ENCODE data around the gene TMEFF1. TPM values are rescaled to one million over a fixed set of nuclear protein-coding genes. Genes with fewer than 3 reads are reported as not detected.

TMEFF1 gene
- total RNA-seq, 1 donor from 2014 or later = not detected

- CTCF ChIA-PET = no interaction called here
- no peak overlapping the region for H3K27ac Mint-ChIP-seq
- H3K27me3 Mint-ChIP-seq = no peaks in the 10 kb centered on the region
Measured at GRCh38 chr9:100605405-100605804, 132.5 kb downstream of the TMEFF1 start.

GRCh38 chr9:100619194-100619593 is 146.2 kb downstream of the TMEFF1 start:
- ATAC-seq (ENCODE audit: low read depth) (no peak), DNase-seq (no peak)
- Mint-ChIP-seq H3K4me1 (no peaks in the 10 kb centered on the region), H3K27me3 (peaks cover 4% of the 10 kb centered on the region), H3K4me3 (no peak overlapping the region), H3K9me3 (peaks cover 14% of the 10 kb centered on the region), H3K27ac (no peak overlapping the region), H3K36me3 (ENCODE audit: low read depth) (no peaks in the 10 kb centered on the region)
- ChIA-PET POLR2A (no interaction called here), CTCF (no interaction called here)
- intact Hi-C loops (cut with micrococcal nuclease) = no loop called here
- TF ChIP-seq CTCF (IDR thresholded peaks at IDR 0.05) = no peak

More at GRCh38 chr9:100605405-100605804, 132.5 kb downstream of the TMEFF1 start:
- Mint-ChIP-seq H3K4me3 (no peak overlapping the region), H3K4me1 (no peaks in the 10 kb centered on the region), H3K9me3 (no peaks in the 10 kb centered on the region), H3K36me3 (ENCODE audit: low read depth) (no peaks in the 10 kb centered on the region)
- DNase-seq = no peak
- intact Hi-C loops (cut with micrococcal nuclease) = no loop called here
- POLR2A ChIA-PET = no interaction called here
- no peak for ATAC-seq (ENCODE audit: low read depth)
- no peak for TF ChIP-seq CTCF (IDR thresholded peaks at IDR 0.05)

GRCh38 chr9:100619665-100620064 is 146.7 kb downstream of the TMEFF1 start:
- H3K27ac Mint-ChIP-seq = no peak overlapping the region
- no peak for DNase-seq
- no peak overlapping the region for H3K4me3 Mint-ChIP-seq
- no peak for ATAC-seq (ENCODE audit: low read depth)
- H3K36me3 Mint-ChIP-seq (ENCODE audit: low read depth) = no peaks in the 10 kb centered on the region
- peaks cover 4% of the 10 kb centered on the region for H3K27me3 Mint-ChIP-seq
- no peaks in the 10 kb centered on the region for H3K4me1 Mint-ChIP-seq
- no peak for TF ChIP-seq CTCF (IDR thresholded peaks at IDR 0.05)
- ChIA-PET CTCF (no interaction called here), POLR2A (no interaction called here)
- intact Hi-C loops (cut with micrococcal nuclease) = no loop called here
- peaks cover 14% of the 10 kb centered on the region for H3K9me3 Mint-ChIP-seq

GRCh38 chr9:100623969-100624368 is 151.0 kb downstream of the TMEFF1 start:
- POLR2A ChIA-PET = no interaction called here
- no peak overlapping the region for H3K4me3 Mint-ChIP-seq
- TF ChIP-seq CTCF (IDR thresholded peaks at IDR 0.05) = no peak
- peaks cover 9% of the 10 kb centered on the region for H3K9me3 Mint-ChIP-seq
- peaks cover 6% of the 10 kb centered on the region for H3K27me3 Mint-ChIP-seq
- ATAC-seq (ENCODE audit: low read depth) (no peak), DNase-seq (no peak)
- H3K4me1 Mint-ChIP-seq = no peaks in the 10 kb centered on the region
- H3K36me3 Mint-ChIP-seq (ENCODE audit: low read depth) = no peaks in the 10 kb centered on the region
- CTCF ChIA-PET = no interaction called here
- intact Hi-C loops (cut with micrococcal nuclease) = no loop called here
- H3K27ac Mint-ChIP-seq = no peak overlapping the region

GRCh38 chr9:100626949-100627348 is 154.0 kb downstream of the TMEFF1 start:
- DNase-seq (no peak), ATAC-seq (ENCODE audit: low read depth) (no peak)
- intact Hi-C loops (cut with micrococcal nuclease) = no loop called here
- no peaks in the 10 kb centered on the region for H3K4me1 Mint-ChIP-seq
- CTCF ChIA-PET = no interaction called here
- TF ChIP-seq CTCF (IDR thresholded peaks at IDR 0.05) = no peak
- H3K27ac Mint-ChIP-seq = no peak overlapping the region
- no peak overlapping the region for H3K4me3 Mint-ChIP-seq
- no peaks in the 10 kb centered on the region for H3K36me3 Mint-ChIP-seq (ENCODE audit: low read depth)
- H3K9me3 Mint-ChIP-seq = peaks cover 9% of the 10 kb centered on the region
- peaks cover 6% of the 10 kb centered on the region for H3K27me3 Mint-ChIP-seq
- POLR2A ChIA-PET = no interaction called here

Other genes with a start within 250 kb of the TMEFF1 start
- gene TEX10, start 120.2 kb upstream of the TMEFF1 start, total RNA-seq = 26.5 and 28.7 TPM in 2 replicates
- gene MSANTD3, start 46.0 kb upstream of the TMEFF1 start, total RNA-seq = 13.0 and 13.2 TPM in 2 replicates
- gene CAVIN4, start 104.9 kb downstream of the TMEFF1 start, total RNA-seq = 0.09 TPM in 1 of 2 replicates, not detected in the other